ENCODE measurements around the gene NPHP4. TPM values are rescaled to one million over a fixed set of nuclear protein-coding genes. Genes with fewer than 3 reads are reported as not detected.
A peak's percentile ranks its signal among the peaks of the same experiment; 100 is the strongest.

NPHP4 gene
- total RNA-seq, 1 experiment from 2014 or later, result 20.0 TPM

DNA sequence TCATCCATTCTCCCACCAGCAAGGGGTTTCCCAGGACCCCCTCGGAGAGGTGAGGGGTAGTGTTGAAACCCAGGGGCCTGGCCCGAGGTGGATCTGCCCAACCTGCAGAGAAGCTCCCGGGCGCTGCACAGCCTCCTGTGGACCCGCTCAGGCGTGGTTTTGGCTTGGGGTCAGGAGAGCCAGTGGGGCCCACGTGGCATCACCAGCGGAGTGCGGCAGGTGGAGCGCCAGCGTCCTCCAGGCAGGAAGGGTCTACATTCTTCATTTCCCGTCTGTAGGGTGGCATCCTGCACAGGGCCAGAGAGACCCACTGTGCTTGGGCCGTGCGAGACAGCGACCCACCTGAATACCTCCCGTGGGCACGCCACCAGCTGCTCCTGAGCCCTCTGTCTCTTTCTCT, 135.2 kb downstream of the NPHP4 start:
- CTCF ChIA-PET, result no interaction called here
- no peaks in the 10 kb centered on the region for H3K9me3 ChIP-seq (ENCODE audit: control insufficient read depth in 1 of 2, insufficient read depth in 1 of 2, low read depth in 1 of 2, low read length in 2 of 2)
- ATAC-seq, result no peak
- no peak overlapping the region for H3K27ac ChIP-seq (ENCODE audit: low read depth, low read length)
- H3K9ac ChIP-seq (ENCODE audit: low read length), result no peak overlapping the region
- H3K79me2 ChIP-seq (ENCODE audit: insufficient read depth, low read length), result no peaks in the 10 kb centered on the region
- intact Hi-C loops (cut with micrococcal nuclease), result no loop called here
- H3K9me2 ChIP-seq (ENCODE audit: insufficient read depth), result no peaks in the 10 kb centered on the region
- H2AFZ ChIP-seq (ENCODE audit: low read depth, low read length, poor library complexity, severe bottlenecking), result no peak overlapping the region
- peak overlapping the region; percentile 49; the same call in 1 of the 2 replicates for H3K4me2 ChIP-seq (ENCODE audit: low read length)
- POLR2A ChIA-PET, result no interaction called here
- no peaks in the 10 kb centered on the region for H3K27me3 ChIP-seq (ENCODE audit: insufficient read depth, low read length)
- DNase-seq (ENCODE audit: low read depth, low spot score), result no peak
- H3K4me1 ChIP-seq (ENCODE audit: control insufficient read depth in 1 of 2, insufficient read depth in 2 of 2, low read length in 2 of 2), result peaks cover 0 to 14% of the 10 kb centered on the region in 2 experiments; a peak in 2 of 4 replicates
- RAD21 ChIA-PET (ENCODE audit: low non-redundant PET in 1 of 2, low total read pairs in 2 of 2, uncharacterized antibody in 2 of 2, unreplicated experiment in 2 of 2), result no interaction called here
- H4K20me1 ChIP-seq (ENCODE audit: insufficient read depth), result no peaks in the 10 kb centered on the region
- H3K4me3 ChIP-seq (replicated peaks in 1 of 2; ENCODE audit: low read depth in 1 of 2, low read length in 2 of 2), result no peak overlapping the region
- BruUV-seq (replicated peaks), result no TSS peak
- no peak for TF ChIP-seq EZH2phosphoT487 (IDR thresholded peaks at IDR 0.05; ENCODE audit: borderline replicate concordance)
- no peak for TF ChIP-seq SIN3A (IDR thresholded peaks at IDR 0.05; ENCODE audit: low read depth)
- TF ChIP-seq FOSL1 (IDR thresholded peaks at IDR 0.05; ENCODE audit: low read depth), result no peak
- no peak for TF ChIP-seq CTCF (IDR thresholded peaks at IDR 0.05 in 2 of 3, conservative IDR thresholded peaks at IDR 0.05 in 1 of 3; ENCODE audit: borderline replicate concordance in 1 of 3, insufficient read depth in 1 of 3, low read depth in 2 of 3, low read length in 2 of 3)
- H3K36me3 ChIP-seq (ENCODE audit: control insufficient read depth in 1 of 2, insufficient read depth in 2 of 2, low read length in 2 of 2), result no peaks in the 10 kb centered on the region; a peak in 1 of 4 replicates

GRCh38 chr1:5856246-5856815, 135.9 kb downstream of the NPHP4 start:
- Histone ChIP-seq H3K9ac (ENCODE audit: low read length) (peak overlapping the region; percentile 25; the same call in 1 of the 2 replicates), H3K4me3 (replicated peaks in 1 of 2; ENCODE audit: low read depth in 1 of 2, low read length in 2 of 2) (peak overlapping the region; percentile 16 to 36; a peak in 3 of 4 replicates), H3K27ac (ENCODE audit: low read depth, low read length) (no peak overlapping the region), H4K20me1 (ENCODE audit: insufficient read depth) (no peaks in the 10 kb centered on the region), H3K27me3 (ENCODE audit: insufficient read depth, low read length) (no peaks in the 10 kb centered on the region), H3K36me3 (ENCODE audit: control insufficient read depth in 1 of 2, insufficient read depth in 2 of 2, low read length in 2 of 2) (no peaks in the 10 kb centered on the region; a peak in 1 of 4 replicates), H3K4me2 (ENCODE audit: low read length) (peak overlapping the region; percentile 49), H3K9me3 (ENCODE audit: control insufficient read depth in 1 of 2, insufficient read depth in 1 of 2, low read depth in 1 of 2, low read length in 2 of 2) (no peaks in the 10 kb centered on the region), H3K9me2 (ENCODE audit: insufficient read depth) (no peaks in the 10 kb centered on the region), H3K4me1 (ENCODE audit: control insufficient read depth in 1 of 2, insufficient read depth in 2 of 2, low read length in 2 of 2) (peaks cover 0 to 14% of the 10 kb centered on the region in 2 experiments; a peak in 2 of 4 replicates), H2AFZ (ENCODE audit: low read depth, low read length, poor library complexity, severe bottlenecking) (no peak overlapping the region), H3K79me2 (ENCODE audit: insufficient read depth, low read length) (no peaks in the 10 kb centered on the region)
- ChIA-PET CTCF (no interaction called here), POLR2A (no interaction called here), RAD21 (ENCODE audit: low non-redundant PET in 1 of 2, low total read pairs in 2 of 2, uncharacterized antibody in 2 of 2, unreplicated experiment in 2 of 2) (no interaction called here)
- DNase-seq (ENCODE audit: low read depth, low spot score) (peak; percentile 4), ATAC-seq (peak; percentile 66)
- intact Hi-C loops (cut with micrococcal nuclease), result no loop called here
- no peak for TF ChIP-seq SRF (IDR thresholded peaks at IDR 0.05; ENCODE audit: low read depth)
- TF ChIP-seq JUND (IDR thresholded peaks at IDR 0.05), result no peak
- no peak for TF ChIP-seq ELF1 (IDR thresholded peaks at IDR 0.05; ENCODE audit: borderline replicate concordance, low read depth)
- TF ChIP-seq YY1 (IDR thresholded peaks at IDR 0.05; ENCODE audit: extremely low read depth, insufficient replicate concordance, low read depth, low read length), result no peak
- TF ChIP-seq POLR2A (IDR thresholded peaks at IDR 0.05; ENCODE audit: borderline replicate concordance, extremely low read depth, insufficient read depth, insufficient read length), result peak; percentile 23
- 0 out of 2 replicates have a peak, but pooled peaks have one; percentile 24 for TF ChIP-seq FOSL1 (IDR thresholded peaks at IDR 0.05; ENCODE audit: low read depth)
- no peak for TF ChIP-seq REST (IDR thresholded peaks at IDR 0.05; ENCODE audit: low read depth)
- no peak; the same call in 1 of the 2 replicates for TF ChIP-seq POLR2AphosphoS5 (IDR thresholded peaks at IDR 0.05; ENCODE audit: low read depth, low read length)
- BruUV-seq (replicated peaks), result no TSS peak
